Esophagus squamous epithelium (tissue), 4 donors: ENCODE data around the gene NPIPA1.
"Not testable (repeated sequence)": the region's sequence is repeated elsewhere in the genome, so short reads cannot be mapped to it uniquely, and the experiment has no call there.

ENCODE experiments used
- POLR2A ChIP-seq, 4 donors: fragments of 450-650 bp; IDR thresholded peaks; one replicate each; pipeline ENCODE4 v1.6.1; 2017; ENCODE audit warnings: antibody characterized with exemption in 4 of 4, mild to moderate bottlenecking in 4 of 4, moderate library complexity in 3 of 4
- TF ChIP-seq, protein P1 (sequence below), 6 experiments: fragments of 450-650 bp in 4 of 6; fragments of 200-600 bp in 2 of 6; sonication (generic) in 2 of 6; IDR thresholded peaks; one replicate each; pipeline ENCODE4 v1.5.1; 2016 to 2019; ENCODE audit warnings: antibody characterized with exemption in 6 of 6, mild to moderate bottlenecking in 4 of 6, moderate library complexity in 4 of 6

DNA sequence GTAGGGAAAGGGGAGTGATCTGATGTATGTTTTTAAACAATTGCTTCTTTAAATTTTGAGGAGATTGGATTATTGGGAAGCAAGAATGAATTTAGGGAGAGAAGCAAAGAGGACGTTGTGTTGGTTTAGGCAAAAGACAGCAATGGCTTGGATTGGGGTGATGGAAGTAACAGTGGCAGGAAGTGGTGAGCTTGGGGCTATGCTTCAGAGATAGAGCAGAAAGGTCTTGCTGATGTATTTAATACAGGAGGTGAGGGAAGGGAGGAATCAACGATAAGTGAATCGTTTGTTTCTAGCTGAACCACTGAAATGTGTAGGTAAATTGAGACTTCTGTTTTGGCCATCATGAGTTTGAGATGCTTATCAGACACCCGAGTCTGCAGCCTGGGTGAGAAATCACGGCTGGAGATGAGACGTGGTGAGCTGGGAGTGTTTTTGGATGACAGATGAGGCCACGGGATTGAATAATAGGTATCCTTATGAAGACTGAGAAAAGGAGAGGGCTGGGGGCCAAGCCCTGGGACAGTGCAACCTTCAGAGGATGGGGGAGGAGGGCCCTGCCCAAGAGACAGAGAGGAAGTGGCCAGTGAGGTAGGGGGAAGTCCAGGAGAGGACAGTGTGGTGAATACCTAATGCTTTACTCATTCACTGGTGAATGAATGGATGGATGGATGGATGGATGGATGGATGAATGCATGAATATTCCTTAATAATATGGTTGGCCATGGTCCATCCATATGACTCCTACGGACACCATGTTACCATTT, 33.9 kb upstream of the NPIPA1 start:
- not testable (repeated sequence) for TF ChIP-seq POLR2A (IDR thresholded peaks at IDR 0.05)
- TF ChIP-seq, protein P1, sequence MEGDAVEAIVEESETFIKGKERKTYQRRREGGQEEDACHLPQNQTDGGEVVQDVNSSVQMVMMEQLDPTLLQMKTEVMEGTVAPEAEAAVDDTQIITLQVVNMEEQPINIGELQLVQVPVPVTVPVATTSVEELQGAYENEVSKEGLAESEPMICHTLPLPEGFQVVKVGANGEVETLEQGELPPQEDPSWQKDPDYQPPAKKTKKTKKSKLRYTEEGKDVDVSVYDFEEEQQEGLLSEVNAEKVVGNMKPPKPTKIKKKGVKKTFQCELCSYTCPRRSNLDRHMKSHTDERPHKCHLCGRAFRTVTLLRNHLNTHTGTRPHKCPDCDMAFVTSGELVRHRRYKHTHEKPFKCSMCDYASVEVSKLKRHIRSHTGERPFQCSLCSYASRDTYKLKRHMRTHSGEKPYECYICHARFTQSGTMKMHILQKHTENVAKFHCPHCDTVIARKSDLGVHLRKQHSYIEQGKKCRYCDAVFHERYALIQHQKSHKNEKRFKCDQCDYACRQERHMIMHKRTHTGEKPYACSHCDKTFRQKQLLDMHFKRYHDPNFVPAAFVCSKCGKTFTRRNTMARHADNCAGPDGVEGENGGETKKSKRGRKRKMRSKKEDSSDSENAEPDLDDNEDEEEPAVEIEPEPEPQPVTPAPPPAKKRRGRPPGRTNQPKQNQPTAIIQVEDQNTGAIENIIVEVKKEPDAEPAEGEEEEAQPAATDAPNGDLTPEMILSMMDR (IDR thresholded peaks at IDR 0.05) = not testable (repeated sequence)
